ENCODE results near the gene CYP4F3.

The CYP4F3 gene

GRCh38 chr19:15628236-15629002 lies 12.3 kb upstream of the CYP4F3 start:
- Histone ChIP-seq H3K4me3 (ENCODE audit: low read depth, low read length) (no peak overlapping the region), H3K27me3 (replicated peaks) (no peaks in the 10 kb centered on the region), H3K27ac (no peak overlapping the region), H3K36me3 (replicated peaks) (no peaks in the 10 kb centered on the region)
- TF ChIP-seq CTCF (IDR thresholded peaks at IDR 0.05; ENCODE audit: low read depth, low read length, missing control alignments) = no peak
- in situ Hi-C loops (cut with HindIII; ENCODE audit: low pct_ligation_motif_present, low sequenced_read_pairs) = no loop called here
- no peak for DNase-seq

- Histone ChIP-seq H3K27ac (no peak overlapping the region), H3K27me3 (replicated peaks) (no peaks in the 10 kb centered on the region), H3K36me3 (replicated peaks) (no peaks in the 10 kb centered on the region), H3K4me3 (ENCODE audit: low read depth, low read length) (no peak overlapping the region)
- in situ Hi-C loops (cut with HindIII; ENCODE audit: low pct_ligation_motif_present, low sequenced_read_pairs) = no loop called here
- TF ChIP-seq CTCF (IDR thresholded peaks at IDR 0.05; ENCODE audit: low read depth, low read length, missing control alignments) = peak; percentile 76
- peak; percentile 20 for DNase-seq
Measured at GRCh38 chr19:15629003-15629880, 11.5 kb upstream of the CYP4F3 start.

GRCh38 chr19:15631817-15632216 lies 8.9 kb upstream of the CYP4F3 start:
- peak; percentile 47 for TF ChIP-seq CTCF (IDR thresholded peaks at IDR 0.05; ENCODE audit: low read depth, low read length, missing control alignments)
- no peak for DNase-seq
- no peak overlapping the region for H3K4me3 ChIP-seq (ENCODE audit: low read depth, low read length)
- no peaks in the 10 kb centered on the region for H3K27me3 ChIP-seq (replicated peaks)
- H3K27ac ChIP-seq = no peak overlapping the region
- no peaks in the 10 kb centered on the region for H3K36me3 ChIP-seq (replicated peaks)
- in situ Hi-C loops (cut with HindIII; ENCODE audit: low pct_ligation_motif_present, low sequenced_read_pairs) = no loop called here

- no peak for DNase-seq
Measured at GRCh38 chr19:15633082-15633835, 7.4 kb upstream of the CYP4F3 start.

GRCh38 chr19:15634105-15634504 lies 6.6 kb upstream of the CYP4F3 start:
- H3K36me3 ChIP-seq (replicated peaks) = no peaks in the 10 kb centered on the region
- H3K4me3 ChIP-seq (ENCODE audit: low read depth, low read length) = no peak overlapping the region
- DNase-seq = no peak
- no peak overlapping the region for H3K27ac ChIP-seq
- TF ChIP-seq CTCF (IDR thresholded peaks at IDR 0.05; ENCODE audit: low read depth, low read length, missing control alignments) = no peak
- in situ Hi-C loops (cut with HindIII; ENCODE audit: low pct_ligation_motif_present, low sequenced_read_pairs) = no loop called here
- no peaks in the 10 kb centered on the region for H3K27me3 ChIP-seq (replicated peaks)

More at GRCh38 chr19:15633082-15633835, 7.4 kb upstream of the CYP4F3 start:
- no peaks in the 10 kb centered on the region for H3K36me3 ChIP-seq (replicated peaks)
- H3K27me3 ChIP-seq (replicated peaks) = no peaks in the 10 kb centered on the region
- in situ Hi-C loops (cut with HindIII; ENCODE audit: low pct_ligation_motif_present, low sequenced_read_pairs) = no loop called here
- H3K4me3 ChIP-seq (ENCODE audit: low read depth, low read length) = no peak overlapping the region
- H3K27ac ChIP-seq = no peak overlapping the region
- no peak for TF ChIP-seq CTCF (IDR thresholded peaks at IDR 0.05; ENCODE audit: low read depth, low read length, missing control alignments)
